AG09309 (cell line): ENCODE results near the gene ORM2.

Source experiments
- DNase-seq: peaks from one replicate; pipeline ENCODE4 v3.0.0-alpha.2; 2010; ENCODE audit warnings: low read depth
- H3K4me3 ChIP-seq: 2 replicates; pipeline ENCODE4 v1.5.1; 2011; ENCODE audit warnings: mild to moderate bottlenecking, low read depth, low read length, moderate library complexity; ENCODE audit not compliant: control insufficient read depth
- CTCF ChIP-seq: IDR thresholded peaks from 2 replicates; pipeline ENCODE4 v1.5.1; 2011; ENCODE audit warnings: mild to moderate bottlenecking, low read depth, low read length, inconsistent platforms; ENCODE audit not compliant: insufficient read depth, control insufficient read depth; ENCODE audit errors: missing control alignments

ORM2 gene

GRCh38 chr9:114374936-114375335 lies 45.3 kb downstream of the ORM2 start:
- H3K4me3 ChIP-seq, result no peak overlapping the region
- no peak for TF ChIP-seq CTCF
- DNase-seq, result no peak

- H3K4me3 ChIP-seq, result no peak overlapping the region
- no peak for TF ChIP-seq CTCF
- DNase-seq, result no peak
These were observed 45.9 kb downstream of the ORM2 start for GRCh38 chr9:114375386-114376175.

GRCh38 chr9:114376586-114377445 lies 47.1 kb downstream of the ORM2 start:
- no peak for TF ChIP-seq CTCF
- no peak for DNase-seq
- no peak overlapping the region for H3K4me3 ChIP-seq

- no peak for DNase-seq
- no peak for TF ChIP-seq CTCF
- no peak overlapping the region for H3K4me3 ChIP-seq
These were observed 48.3 kb downstream of the ORM2 start for GRCh38 chr9:114378016-114378415.

GRCh38 chr9:114378883-114379282 lies 49.2 kb downstream of the ORM2 start:
- H3K4me3 ChIP-seq, result no peak overlapping the region
- TF ChIP-seq CTCF, result no peak
- no peak for DNase-seq
